IPS-18a (cell line): ENCODE data around the gene SETDB2.

Source experiments
- H3K27ac ChIP-seq: one replicate; pipeline ENCODE4 v1.5.1; 2013; ENCODE audit warnings: low read length
- H3K27me3 ChIP-seq: one replicate; pipeline ENCODE4 v1.6.1; 2013; ENCODE audit warnings: mild to moderate bottlenecking, low read length; ENCODE audit not compliant: control insufficient read depth, insufficient read depth
- H3K36me3 ChIP-seq: one replicate; pipeline ENCODE4 v1.6.1; 2013; ENCODE audit warnings: low read depth, low read length; ENCODE audit not compliant: control insufficient read depth
- H3K4me1 ChIP-seq: one replicate; pipeline ENCODE4 v1.6.1; 2013; ENCODE audit warnings: low read depth, low read length; ENCODE audit not compliant: control insufficient read depth
- H3K4me3 ChIP-seq: one replicate; pipeline ENCODE4 v1.5.1; 2013; ENCODE audit warnings: low read length
- H3K9ac ChIP-seq: one replicate; pipeline ENCODE4 v1.6.1; 2013; ENCODE audit warnings: mild to moderate bottlenecking, low read length, moderate library complexity
- H3K9me3 ChIP-seq: one replicate; pipeline ENCODE4 v1.6.1; 2013; ENCODE audit warnings: low read depth, low read length; ENCODE audit not compliant: control insufficient read depth

Gene SETDB2

GRCh38 chr13:49453465-49453864 lies 9.4 kb downstream of the SETDB2 start:
- H3K27ac ChIP-seq: no peak overlapping the region
- H3K36me3 ChIP-seq: no peaks in the 10 kb centered on the region
- no peaks in the 10 kb centered on the region for H3K4me1 ChIP-seq

GRCh38 chr13:49454388-49455006 lies 10.4 kb downstream of the SETDB2 start:
- H3K9ac ChIP-seq: no peak overlapping the region
- no peak overlapping the region for H3K27ac ChIP-seq
- H3K4me3 ChIP-seq: no peak overlapping the region

More at GRCh38 chr13:49453465-49453864, 9.4 kb downstream of the SETDB2 start:
- Histone ChIP-seq H3K9ac (no peak overlapping the region), H3K27me3 (no peaks in the 10 kb centered on the region), H3K4me3 (no peak overlapping the region), H3K9me3 (no peaks in the 10 kb centered on the region)

GRCh38 chr13:49455007-49455398 lies 10.9 kb downstream of the SETDB2 start:
- no peak overlapping the region for H3K9ac ChIP-seq
- no peaks in the 10 kb centered on the region for H3K36me3 ChIP-seq
- H3K4me3 ChIP-seq: no peak overlapping the region
- H3K9me3 ChIP-seq: no peaks in the 10 kb centered on the region
- H3K4me1 ChIP-seq: no peaks in the 10 kb centered on the region
- H3K27ac ChIP-seq: no peak overlapping the region
- H3K27me3 ChIP-seq: no peaks in the 10 kb centered on the region

More at GRCh38 chr13:49454388-49455006, 10.4 kb downstream of the SETDB2 start:
- no peaks in the 10 kb centered on the region for H3K4me1 ChIP-seq
- no peaks in the 10 kb centered on the region for H3K9me3 ChIP-seq
- H3K27me3 ChIP-seq: no peaks in the 10 kb centered on the region
- no peaks in the 10 kb centered on the region for H3K36me3 ChIP-seq

GRCh38 chr13:49456156-49456555 lies 12.1 kb downstream of the SETDB2 start:
- H3K27me3 ChIP-seq: no peaks in the 10 kb centered on the region

GRCh38 chr13:49457221-49457620 lies 13.1 kb downstream of the SETDB2 start:
- Histone ChIP-seq H3K9ac (no peak overlapping the region), H3K4me3 (no peak overlapping the region), H3K27me3 (no peaks in the 10 kb centered on the region), H3K36me3 (no peaks in the 10 kb centered on the region), H3K27ac (no peak overlapping the region), H3K4me1 (no peaks in the 10 kb centered on the region), H3K9me3 (peaks cover under 1% of the 10 kb centered on the region)

More at GRCh38 chr13:49456156-49456555, 12.1 kb downstream of the SETDB2 start:
- Histone ChIP-seq H3K4me1 (no peaks in the 10 kb centered on the region), H3K27ac (no peak overlapping the region), H3K4me3 (no peak overlapping the region), H3K9me3 (no peaks in the 10 kb centered on the region), H3K36me3 (no peaks in the 10 kb centered on the region), H3K9ac (no peak overlapping the region)

GRCh38 chr13:49459580-49459979 lies 15.5 kb downstream of the SETDB2 start:
- no peak overlapping the region for H3K9ac ChIP-seq
- no peak overlapping the region for H3K4me3 ChIP-seq
- no peaks in the 10 kb centered on the region for H3K27me3 ChIP-seq
- H3K36me3 ChIP-seq: no peaks in the 10 kb centered on the region
- no peak overlapping the region for H3K27ac ChIP-seq
- H3K4me1 ChIP-seq: no peaks in the 10 kb centered on the region
- H3K9me3 ChIP-seq: peaks cover 6% of the 10 kb centered on the region

GRCh38 chr13:49464085-49464484 lies 20.0 kb downstream of the SETDB2 start:
- H3K4me1 ChIP-seq: no peaks in the 10 kb centered on the region
- H3K4me3 ChIP-seq: no peak overlapping the region
- H3K27me3 ChIP-seq: no peaks in the 10 kb centered on the region
- no peak overlapping the region for H3K27ac ChIP-seq
- peaks cover 6% of the 10 kb centered on the region for H3K9me3 ChIP-seq
- H3K9ac ChIP-seq: no peak overlapping the region
- H3K36me3 ChIP-seq: peaks cover 2% of the 10 kb centered on the region

GRCh38 chr13:49464621-49465325 lies 20.7 kb downstream of the SETDB2 start:
- no peak overlapping the region for H3K9ac ChIP-seq

GRCh38 chr13:49466292-49466838 lies 22.3 kb downstream of the SETDB2 start:
- Histone ChIP-seq H3K36me3 (peaks cover 2% of the 10 kb centered on the region), H3K9ac (no peak overlapping the region), H3K27ac (no peak overlapping the region), H3K27me3 (no peaks in the 10 kb centered on the region), H3K9me3 (peaks cover 6% of the 10 kb centered on the region), H3K4me3 (no peak overlapping the region), H3K4me1 (no peaks in the 10 kb centered on the region)

More at GRCh38 chr13:49464621-49465325, 20.7 kb downstream of the SETDB2 start:
- H3K4me3 ChIP-seq: no peak overlapping the region
- H3K36me3 ChIP-seq: peaks cover 2% of the 10 kb centered on the region
- H3K4me1 ChIP-seq: no peaks in the 10 kb centered on the region
- H3K27me3 ChIP-seq: no peaks in the 10 kb centered on the region
- no peak overlapping the region for H3K27ac ChIP-seq
- peaks cover 6% of the 10 kb centered on the region for H3K9me3 ChIP-seq

GRCh38 chr13:49472186-49472585 lies 28.1 kb downstream of the SETDB2 start:
- peaks cover 2% of the 10 kb centered on the region for H3K36me3 ChIP-seq
- H3K4me1 ChIP-seq: no peaks in the 10 kb centered on the region
- no peak overlapping the region for H3K27ac ChIP-seq
- no peak overlapping the region for H3K9ac ChIP-seq
- H3K27me3 ChIP-seq: no peaks in the 10 kb centered on the region
- H3K9me3 ChIP-seq: no peaks in the 10 kb centered on the region
- H3K4me3 ChIP-seq: no peak overlapping the region

GRCh38 chr13:49476529-49476928 lies 32.5 kb downstream of the SETDB2 start:
- Histone ChIP-seq H3K9me3 (no peaks in the 10 kb centered on the region), H3K4me1 (no peaks in the 10 kb centered on the region), H3K36me3 (peaks cover 10% of the 10 kb centered on the region), H3K27ac (no peak overlapping the region), H3K9ac (no peak overlapping the region), H3K27me3 (no peaks in the 10 kb centered on the region), H3K4me3 (no peak overlapping the region)
